ENCODE data around the gene IFIT2.
"Not testable (repeated sequence)": the region's sequence is repeated elsewhere in the genome, so short reads cannot be mapped to it uniquely, and the experiment has no call there.

Gene IFIT2

GRCh38 chr10:89312973-89313372 is 11.1 kb downstream of the IFIT2 start:
- TF ChIP-seq EZH2phosphoT487 (IDR thresholded peaks at IDR 0.05; ENCODE audit: low read length) (no peak), CTCF (IDR thresholded peaks at IDR 0.05; ENCODE audit: low read length) (no peak), EZH2 (optimal IDR thresholded peaks at IDR 0.05; ENCODE audit: low read depth, low read length) (no peak)
- Histone ChIP-seq H4K20me1 (ENCODE audit: insufficient read depth, low read length) (no peaks in the 10 kb centered on the region), H3K4me2 (ENCODE audit: low read depth, low read length) (no peak overlapping the region), H3K9me2 (replicated peaks; ENCODE audit: insufficient read depth, low read length) (no peaks in the 10 kb centered on the region), H3K4me1 (ENCODE audit: low read length) (no peaks in the 10 kb centered on the region), H3K4me3 (ENCODE audit: low read length) (no peak overlapping the region), H3K9ac (ENCODE audit: low read length) (no peak overlapping the region), H3K27ac (ENCODE audit: low read length) (no peak overlapping the region), H3K79me2 (ENCODE audit: low read length) (no peaks in the 10 kb centered on the region), H3K27me3 (replicated peaks; ENCODE audit: insufficient read depth, low read length) (no peaks in the 10 kb centered on the region), H3F3A (ENCODE audit: insufficient read depth, low read length) (no peaks in the 10 kb centered on the region), H3K36me3 (replicated peaks; ENCODE audit: insufficient read depth, low read length) (no peaks in the 10 kb centered on the region), H2AFZ (ENCODE audit: low read length) (no peak overlapping the region), H3K9me3 (replicated peaks; ENCODE audit: insufficient read depth, low read length) (no peaks in the 10 kb centered on the region)
- no peak for DNase-seq

- Histone ChIP-seq H3K4me1 (ENCODE audit: low read length) (no peaks in the 10 kb centered on the region), H3K9ac (ENCODE audit: low read length) (no peak overlapping the region), H3K9me3 (replicated peaks; ENCODE audit: insufficient read depth, low read length) (no peaks in the 10 kb centered on the region), H3K36me3 (replicated peaks; ENCODE audit: insufficient read depth, low read length) (no peaks in the 10 kb centered on the region), H3K4me3 (ENCODE audit: low read length) (no peak overlapping the region), H3K27me3 (replicated peaks; ENCODE audit: insufficient read depth, low read length) (no peaks in the 10 kb centered on the region), H3K27ac (ENCODE audit: low read length) (no peak overlapping the region), H2AFZ (ENCODE audit: low read length) (no peak overlapping the region), H3K4me2 (ENCODE audit: low read depth, low read length) (no peak overlapping the region), H4K20me1 (ENCODE audit: insufficient read depth, low read length) (no peaks in the 10 kb centered on the region), H3F3A (ENCODE audit: insufficient read depth, low read length) (no peaks in the 10 kb centered on the region), H3K9me2 (replicated peaks; ENCODE audit: insufficient read depth, low read length) (no peaks in the 10 kb centered on the region), H3K79me2 (ENCODE audit: low read length) (no peaks in the 10 kb centered on the region)
- TF ChIP-seq EZH2 (optimal IDR thresholded peaks at IDR 0.05; ENCODE audit: low read depth, low read length): no peak
- TF ChIP-seq CTCF (IDR thresholded peaks at IDR 0.05; ENCODE audit: low read length): no peak
- DNase-seq: no peak
Measured at GRCh38 chr10:89314676-89315075, 12.8 kb downstream of the IFIT2 start.

- not testable (repeated sequence) for H3K4me3 ChIP-seq (ENCODE audit: low read length); H2AFZ ChIP-seq (ENCODE audit: low read length); DNase-seq; H3K27me3 ChIP-seq (replicated peaks; ENCODE audit: insufficient read depth, low read length); H3K9ac ChIP-seq (ENCODE audit: low read length); H3K4me1 ChIP-seq (ENCODE audit: low read length); H3K9me2 ChIP-seq (replicated peaks; ENCODE audit: insufficient read depth, low read length); H3K27ac ChIP-seq (ENCODE audit: low read length); H3K9me3 ChIP-seq (replicated peaks; ENCODE audit: insufficient read depth, low read length); H3K79me2 ChIP-seq (ENCODE audit: low read length); H3F3A ChIP-seq (ENCODE audit: insufficient read depth, low read length); H4K20me1 ChIP-seq (ENCODE audit: insufficient read depth, low read length); H3K36me3 ChIP-seq (replicated peaks; ENCODE audit: insufficient read depth, low read length); H3K4me2 ChIP-seq (ENCODE audit: low read depth, low read length)
Measured at GRCh38 chr10:89318047-89318446, 16.2 kb downstream of the IFIT2 start.

- H3K36me3 ChIP-seq (replicated peaks; ENCODE audit: insufficient read depth, low read length); H3F3A ChIP-seq (ENCODE audit: insufficient read depth, low read length); H3K4me3 ChIP-seq (ENCODE audit: low read length); H3K9me2 ChIP-seq (replicated peaks; ENCODE audit: insufficient read depth, low read length); H4K20me1 ChIP-seq (ENCODE audit: insufficient read depth, low read length); H2AFZ ChIP-seq (ENCODE audit: low read length); H3K9me3 ChIP-seq (replicated peaks; ENCODE audit: insufficient read depth, low read length); DNase-seq; H3K79me2 ChIP-seq (ENCODE audit: low read length); H3K4me1 ChIP-seq (ENCODE audit: low read length); H3K9ac ChIP-seq (ENCODE audit: low read length); H3K27me3 ChIP-seq (replicated peaks; ENCODE audit: insufficient read depth, low read length); H3K4me2 ChIP-seq (ENCODE audit: low read depth, low read length); H3K27ac ChIP-seq (ENCODE audit: low read length): not testable (repeated sequence)
Measured at GRCh38 chr10:89325081-89325480, 23.2 kb downstream of the IFIT2 start.

- H3K27me3 ChIP-seq (replicated peaks; ENCODE audit: insufficient read depth, low read length); H3K9ac ChIP-seq (ENCODE audit: low read length); H3K4me3 ChIP-seq (ENCODE audit: low read length); H3K4me1 ChIP-seq (ENCODE audit: low read length); H3K27ac ChIP-seq (ENCODE audit: low read length); H2AFZ ChIP-seq (ENCODE audit: low read length); H4K20me1 ChIP-seq (ENCODE audit: insufficient read depth, low read length); H3K36me3 ChIP-seq (replicated peaks; ENCODE audit: insufficient read depth, low read length); H3K9me2 ChIP-seq (replicated peaks; ENCODE audit: insufficient read depth, low read length); H3K79me2 ChIP-seq (ENCODE audit: low read length); H3F3A ChIP-seq (ENCODE audit: insufficient read depth, low read length); DNase-seq; H3K9me3 ChIP-seq (replicated peaks; ENCODE audit: insufficient read depth, low read length); H3K4me2 ChIP-seq (ENCODE audit: low read depth, low read length): not testable (repeated sequence)
Measured at GRCh38 chr10:89325856-89326255, 24.0 kb downstream of the IFIT2 start.
